GM23248 (cell line): Measurements from ENCODE around the gene QSOX1. TPM values are rescaled to one million over a fixed set of nuclear protein-coding genes. Genes with fewer than 3 reads are reported as not detected.
A peak's percentile ranks its signal among the peaks of the same experiment; 100 is the strongest.

Experiments used
- DNase-seq: peaks from one replicate; pipeline ENCODE4 v3.0.0-alpha.2; 2015
- H2AFZ ChIP-seq: fragments of 200-600 bp; sonication (generic); 2 replicates; pipeline ENCODE4 v1.6.1; 2016; ENCODE audit warnings: antibody characterized with exemption
- H3F3A ChIP-seq: fragments of 200-600 bp; sonication (generic); 2 replicates; pipeline ENCODE4 v1.6.1; 2016; ENCODE audit warnings: mild to moderate bottlenecking, antibody characterized with exemption, mixed run types; ENCODE audit not compliant: insufficient read depth
- H3K27ac ChIP-seq: fragments of 200-600 bp; sonication (generic); 2 replicates; pipeline ENCODE4 v1.5.1; 2016; ENCODE audit warnings: mild to moderate bottlenecking
- H3K27me3 ChIP-seq: fragments of 200-600 bp; sonication (generic); replicated peaks from 2 replicates; pipeline ENCODE4 v1.6.1; 2016; ENCODE audit warnings: mild to moderate bottlenecking; ENCODE audit not compliant: insufficient read depth
- H3K36me3 ChIP-seq: fragments of 200-600 bp; sonication (generic); 2 replicates; pipeline ENCODE4 v1.6.1; 2016; ENCODE audit warnings: low read depth, mild to moderate bottlenecking
- H3K4me1 ChIP-seq: fragments of 200-600 bp; sonication (generic); 2 replicates; pipeline ENCODE4 v1.6.1; 2016; ENCODE audit warnings: mild to moderate bottlenecking; ENCODE audit not compliant: insufficient read depth
- H3K4me2 ChIP-seq: fragments of 200-600 bp; sonication (generic); one replicate; pipeline ENCODE4 v1.6.1; 2016; ENCODE audit warnings: mild to moderate bottlenecking; ENCODE audit not compliant: unreplicated experiment
- H3K4me3 ChIP-seq: fragments of 200-600 bp; sonication (generic); 2 replicates; pipeline ENCODE4 v1.5.1; 2016; ENCODE audit warnings: mild to moderate bottlenecking
- H3K79me2 ChIP-seq: fragments of 200-600 bp; sonication (generic); 2 replicates; pipeline ENCODE4 v1.6.1; 2016; ENCODE audit warnings: mild to moderate bottlenecking; ENCODE audit not compliant: insufficient read depth
- H3K9ac ChIP-seq: fragments of 200-600 bp; sonication (generic); 2 replicates; pipeline ENCODE4 v1.6.1; 2016; ENCODE audit warnings: mild to moderate bottlenecking
- H3K9me2 ChIP-seq: fragments of 200-600 bp; sonication (generic); 2 replicates; pipeline ENCODE4 v1.6.1; 2016; ENCODE audit warnings: mixed run types, mild to moderate bottlenecking, moderate library complexity; ENCODE audit not compliant: insufficient read depth
- H3K9me3 ChIP-seq: fragments of 200-600 bp; sonication (generic); one replicate; pipeline ENCODE4 v1.6.1; 2017; ENCODE audit warnings: low read depth
- H4K20me1 ChIP-seq: fragments of 200-600 bp; sonication (generic); 2 replicates; pipeline ENCODE4 v1.6.0; 2016; ENCODE audit not compliant: insufficient read depth
- EZH2 ChIP-seq: fragments of 200-600 bp; sonication (generic); IDR thresholded peaks from 2 replicates; pipeline ENCODE4 v1.6.1; 2018; ENCODE audit warnings: antibody characterized with exemption, mild to moderate bottlenecking; ENCODE audit not compliant: insufficient read depth, poor library complexity, severe bottlenecking
- EZH2phosphoT487 ChIP-seq: fragments of 200-600 bp; sonication (generic); IDR thresholded peaks from 2 replicates; pipeline ENCODE4 v1.6.1; 2018; ENCODE audit warnings: antibody characterized with exemption, moderate library complexity, mild to moderate bottlenecking, low read depth; ENCODE audit not compliant: insufficient read depth
- WGBS, 2 experiments: methylation state at CpG; one replicate each; pipeline ENCODE4 v1.1.6; 2015 to 2017; ENCODE audit warnings: low lambda C conversion rate in 2 of 2, low coverage in 1 of 2; ENCODE audit errors: missing lambda C conversion rate in 2 of 2; 5-methylcytosine and 5-hydroxymethylcytosine counted together
- in situ Hi-C: fragments of 300-500 bp; cut with MboI; formaldehyde crosslinking; loops from 2 replicates; pipeline ENCODE4 v1.15.0; 2020
- polyA plus RNA-seq: library from polyadenylated mRNA; unstranded; fragments of >200 nt; fragmentation: Nextera tagmentation; extraction: Ambion mirVana; gene quantifications from 2 replicates; pipeline ENCODE4 v1.2.1, GENCODE V29; 2016
- total RNA-seq: library from RNA; depleted of rRNA; stranded (reverse); fragments of >200 nt; shearing (Covaris generic); gene quantifications from 2 replicates; pipeline ENCODE4 v1.2.3, GENCODE V29; 2014

QSOX1 gene
- total and polyA plus RNA-seq, 2 experiments from 2014 or later = 270 to 519 TPM

DNA sequence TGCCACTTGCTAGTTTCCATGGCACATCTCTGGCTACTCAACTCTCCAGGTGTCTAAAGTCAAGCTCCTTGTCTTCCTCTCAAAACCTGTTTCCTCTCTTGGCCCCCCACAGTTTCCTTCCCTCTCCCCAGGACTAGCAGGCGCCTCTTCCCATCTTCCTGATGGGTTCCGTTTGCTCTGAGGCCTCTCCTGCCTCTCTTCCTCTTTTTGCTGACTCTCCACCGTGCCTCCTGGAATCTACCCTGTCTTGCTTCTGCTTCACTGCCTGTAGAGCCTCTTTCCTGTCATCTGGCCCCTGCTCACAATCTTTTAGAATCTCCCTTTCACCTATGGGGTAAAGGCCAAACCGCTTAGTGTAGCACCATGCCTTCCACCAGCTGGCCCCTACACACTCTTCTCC, 53.6 kb downstream of the QSOX1 start:
- no peaks in the 10 kb centered on the region for H3K36me3 ChIP-seq
- H3K9me3 ChIP-seq = no peaks in the 10 kb centered on the region
- H3K9me2 ChIP-seq = no peaks in the 10 kb centered on the region
- H3K9ac ChIP-seq = no peak overlapping the region
- 81 to 88% methylated on average over 4 of the region's 4 CpGs for whole genome bisulfite sequencing, 2 experiments
- H3K27ac ChIP-seq = no peak overlapping the region
- no peak overlapping the region for H3K4me2 ChIP-seq
- no peaks in the 10 kb centered on the region for H3K27me3 ChIP-seq
- in situ Hi-C loops = no loop called here
- no peak for TF ChIP-seq EZH2phosphoT487
- TF ChIP-seq EZH2 = no peak
- H3F3A ChIP-seq = no peaks in the 10 kb centered on the region
- no peak for DNase-seq
- no peak overlapping the region for H3K4me3 ChIP-seq
- H2AFZ ChIP-seq = no peak overlapping the region
- H4K20me1 ChIP-seq = no peaks in the 10 kb centered on the region
- no peaks in the 10 kb centered on the region for H3K4me1 ChIP-seq
- H3K79me2 ChIP-seq = no peaks in the 10 kb centered on the region

DNA sequence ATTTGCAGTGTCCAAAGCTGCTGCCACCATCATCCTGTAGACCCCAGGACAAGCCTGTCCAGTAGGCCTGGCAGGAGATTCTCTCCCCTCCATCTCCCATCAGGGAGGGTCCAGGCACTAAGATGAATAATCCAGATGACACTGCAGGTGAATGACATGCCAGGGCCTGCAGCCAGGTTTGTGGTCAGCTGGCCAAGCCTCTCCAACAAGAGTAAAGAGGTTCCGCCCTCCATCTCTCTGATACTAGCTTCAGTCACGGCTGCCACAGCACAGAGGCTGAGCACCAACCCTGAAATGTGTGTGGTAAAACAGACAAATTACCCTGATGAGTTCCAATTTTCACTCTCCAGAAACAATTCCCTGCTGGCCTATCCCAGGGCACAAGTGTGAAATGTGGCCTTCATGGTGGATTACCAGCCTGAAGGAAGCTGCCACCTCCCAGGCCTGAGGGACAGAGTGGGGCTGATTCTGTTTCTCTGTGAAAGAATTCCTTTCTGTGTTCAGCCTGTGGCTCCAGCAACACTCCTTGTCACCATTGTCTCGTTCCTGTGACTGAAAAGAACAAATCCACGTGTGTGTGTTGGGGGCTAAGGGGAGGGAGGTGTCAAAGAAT, 55.4 kb downstream of the QSOX1 start:
- in situ Hi-C loops = no loop called here
- WGBS, 2 experiments = 73 to 81% methylated on average over 4 of the region's 4 CpGs
- H3K9ac ChIP-seq = no peak overlapping the region

DNA sequence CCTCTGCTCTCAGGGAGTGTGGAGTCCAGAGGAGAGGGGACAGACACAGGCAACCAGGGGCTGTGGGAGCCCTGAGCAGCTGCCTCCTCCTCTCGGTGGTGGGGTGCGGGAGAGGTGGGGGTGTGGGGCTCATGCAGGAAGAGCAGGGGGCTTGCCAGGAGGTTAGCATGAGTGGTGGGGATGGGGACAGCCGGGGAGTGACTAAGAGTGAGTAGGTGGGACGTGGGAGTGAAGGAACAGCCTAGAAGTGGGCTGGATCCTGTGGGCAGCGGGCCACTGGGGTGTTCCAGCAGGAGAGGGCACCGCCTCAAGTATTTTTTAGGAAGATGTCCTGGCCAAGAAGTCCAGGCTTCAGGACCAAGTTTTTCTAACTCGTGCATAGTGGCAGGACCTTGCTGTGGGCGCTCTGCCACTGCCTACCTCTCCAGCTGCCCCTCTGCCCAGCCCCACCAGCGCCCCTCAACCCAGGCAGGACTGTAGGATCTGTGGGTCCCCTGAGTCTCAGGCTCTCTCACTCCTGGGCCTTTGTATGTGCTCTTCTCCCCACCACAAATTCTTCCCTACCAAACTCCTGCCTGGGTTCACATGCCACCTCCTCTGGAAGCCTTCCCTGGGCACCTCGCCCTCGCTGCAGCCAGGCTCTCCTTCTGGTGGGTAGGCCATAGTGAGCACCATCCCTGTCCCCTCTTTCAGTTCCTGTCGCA, 56.6 kb downstream of the QSOX1 start:
- in situ Hi-C loops = no loop called here
- TF ChIP-seq EZH2phosphoT487 (no peak), EZH2 (no peak)

More for the DNA sequence above, 55.4 kb downstream of the QSOX1 start:
- Histone ChIP-seq H3K27ac (no peak overlapping the region), H3K79me2 (no peaks in the 10 kb centered on the region), H2AFZ (no peak overlapping the region), H3K4me2 (no peak overlapping the region), H3K4me1 (no peaks in the 10 kb centered on the region), H3K4me3 (no peak overlapping the region), H3K27me3 (no peaks in the 10 kb centered on the region), H3K9me2 (no peaks in the 10 kb centered on the region), H3K36me3 (no peaks in the 10 kb centered on the region), H3K9me3 (no peaks in the 10 kb centered on the region), H4K20me1 (no peaks in the 10 kb centered on the region), H3F3A (no peaks in the 10 kb centered on the region)
- TF ChIP-seq EZH2phosphoT487 (no peak), EZH2 (no peak)
- DNase-seq = no peak

DNA sequence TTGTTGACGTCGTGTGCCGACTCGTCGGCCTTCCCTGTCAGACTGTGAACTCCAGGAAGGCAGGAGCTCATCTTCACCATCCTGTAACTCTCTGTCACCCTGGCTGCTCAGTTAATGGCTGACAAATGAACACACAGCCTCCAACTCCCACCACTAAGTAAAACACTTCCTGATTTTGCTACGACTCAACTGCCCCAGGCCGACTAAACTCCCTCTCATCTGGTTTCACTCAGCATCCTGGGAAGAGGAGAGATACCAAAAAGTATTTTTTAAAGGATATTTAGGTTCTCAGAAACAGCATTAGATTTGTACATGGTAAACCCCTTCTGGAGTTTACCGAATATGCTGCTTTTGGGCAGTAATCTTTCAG, 57.2 kb downstream of the QSOX1 start:
- H3K4me3 ChIP-seq = no peak overlapping the region
- no peaks in the 10 kb centered on the region for H3K4me1 ChIP-seq
- 52 to 54% methylated on average over 8 of the region's 8 CpGs for whole genome bisulfite sequencing, 2 experiments
- no peaks in the 10 kb centered on the region for H3K27me3 ChIP-seq
- no peaks in the 10 kb centered on the region for H3K9me3 ChIP-seq
- H3F3A ChIP-seq = no peaks in the 10 kb centered on the region
- in situ Hi-C loops = no loop called here
- H3K4me2 ChIP-seq = no peak overlapping the region
- H3K79me2 ChIP-seq = no peaks in the 10 kb centered on the region
- H2AFZ ChIP-seq = peak overlapping the region; percentile 22; the same call in 1 of the 2 replicates
- no peaks in the 10 kb centered on the region for H4K20me1 ChIP-seq
- no peaks in the 10 kb centered on the region for H3K9me2 ChIP-seq
- peak; percentile 29 for DNase-seq
- H3K36me3 ChIP-seq = no peaks in the 10 kb centered on the region
- H3K27ac ChIP-seq = no peak overlapping the region
- no peak for TF ChIP-seq EZH2
- H3K9ac ChIP-seq = no peak overlapping the region

More for the DNA sequence above, 56.6 kb downstream of the QSOX1 start:
- Histone ChIP-seq H3K27me3 (no peaks in the 10 kb centered on the region), H4K20me1 (no peaks in the 10 kb centered on the region), H3K4me2 (no peak overlapping the region), H3K9me3 (no peaks in the 10 kb centered on the region), H3K9me2 (no peaks in the 10 kb centered on the region), H3K9ac (no peak overlapping the region), H3K27ac (no peak overlapping the region), H3K79me2 (no peaks in the 10 kb centered on the region), H3K36me3 (no peaks in the 10 kb centered on the region), H3F3A (no peaks in the 10 kb centered on the region), H3K4me1 (no peaks in the 10 kb centered on the region), H3K4me3 (no peak overlapping the region), H2AFZ (peak overlapping the region; percentile 22; the same call in 1 of the 2 replicates)
- 55 to 69% methylated on average over 11 to 12 of the region's 12 CpGs for WGBS, 2 experiments
- DNase-seq = no peak
